SK-N-SH (cell line): Measurements from ENCODE around the gene ANK3.

Source experiments
- ELF1 ChIP-seq: IDR thresholded peaks from 2 replicates; pipeline ENCODE4 v1.4.0; 2012
- FOXM1 ChIP-seq: IDR thresholded peaks from 2 replicates; pipeline ENCODE4 v1.4.0; 2012; ENCODE audit warnings: low read depth, mild to moderate bottlenecking
- SMC3 ChIP-seq: IDR thresholded peaks from 2 replicates; pipeline ENCODE4 v1.6.1; 2012; ENCODE audit warnings: low read depth, low read length, improper control_type of control experiment
- TEAD4 ChIP-seq: IDR thresholded peaks from 2 replicates; pipeline ENCODE4 v1.4.0; 2012; ENCODE audit warnings: mild to moderate bottlenecking, borderline replicate concordance; ENCODE audit not compliant: insufficient read depth
- TF ChIP-seq, protein P1 (sequence below): fragments of 200-600 bp; sonication (generic); IDR thresholded peaks from 2 replicates; pipeline ENCODE4 v1.6.1; 2017; ENCODE audit warnings: antibody characterized with exemption, mild to moderate bottlenecking, moderate library complexity
- TF ChIP-seq, protein P2 (sequence below): IDR thresholded peaks from 2 replicates; pipeline ENCODE4 v1.4.0; 2012; ENCODE audit warnings: low read depth

DNA sequence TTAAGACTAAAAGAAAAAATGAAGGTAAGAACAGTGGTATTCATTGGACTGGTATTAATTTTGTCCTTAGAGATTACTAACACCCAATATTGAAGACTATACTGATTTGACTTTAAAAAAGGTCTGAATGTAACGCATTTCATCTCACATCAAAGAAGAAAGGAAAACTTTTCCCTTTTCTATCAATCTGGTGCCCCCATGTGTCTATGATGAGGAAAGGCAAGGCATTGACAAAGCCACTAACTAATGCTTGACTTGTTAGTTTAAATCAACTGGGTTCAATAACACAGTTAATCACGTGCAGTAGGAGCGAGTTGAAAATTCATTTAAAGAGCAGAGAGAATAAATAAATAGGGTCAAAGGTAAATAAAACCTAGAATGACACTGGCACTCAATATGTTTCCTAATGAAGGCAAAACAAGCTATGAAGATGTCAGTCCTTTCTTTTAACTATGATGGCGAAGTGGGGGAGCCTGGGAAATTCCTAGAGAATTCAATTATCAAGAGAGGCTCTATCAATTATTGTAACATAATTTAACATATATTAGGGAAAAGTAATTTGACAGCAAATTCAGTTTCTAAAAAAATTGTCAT, 180.9 kb downstream of the ANK3 start:
- TF ChIP-seq, protein P1, sequence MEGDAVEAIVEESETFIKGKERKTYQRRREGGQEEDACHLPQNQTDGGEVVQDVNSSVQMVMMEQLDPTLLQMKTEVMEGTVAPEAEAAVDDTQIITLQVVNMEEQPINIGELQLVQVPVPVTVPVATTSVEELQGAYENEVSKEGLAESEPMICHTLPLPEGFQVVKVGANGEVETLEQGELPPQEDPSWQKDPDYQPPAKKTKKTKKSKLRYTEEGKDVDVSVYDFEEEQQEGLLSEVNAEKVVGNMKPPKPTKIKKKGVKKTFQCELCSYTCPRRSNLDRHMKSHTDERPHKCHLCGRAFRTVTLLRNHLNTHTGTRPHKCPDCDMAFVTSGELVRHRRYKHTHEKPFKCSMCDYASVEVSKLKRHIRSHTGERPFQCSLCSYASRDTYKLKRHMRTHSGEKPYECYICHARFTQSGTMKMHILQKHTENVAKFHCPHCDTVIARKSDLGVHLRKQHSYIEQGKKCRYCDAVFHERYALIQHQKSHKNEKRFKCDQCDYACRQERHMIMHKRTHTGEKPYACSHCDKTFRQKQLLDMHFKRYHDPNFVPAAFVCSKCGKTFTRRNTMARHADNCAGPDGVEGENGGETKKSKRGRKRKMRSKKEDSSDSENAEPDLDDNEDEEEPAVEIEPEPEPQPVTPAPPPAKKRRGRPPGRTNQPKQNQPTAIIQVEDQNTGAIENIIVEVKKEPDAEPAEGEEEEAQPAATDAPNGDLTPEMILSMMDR, result peak; percentile 85
- TF ChIP-seq ELF1 (no peak), TEAD4 (no peak), SMC3 (peak; percentile 91), FOXM1 (no peak)
- TF ChIP-seq, protein P2, sequence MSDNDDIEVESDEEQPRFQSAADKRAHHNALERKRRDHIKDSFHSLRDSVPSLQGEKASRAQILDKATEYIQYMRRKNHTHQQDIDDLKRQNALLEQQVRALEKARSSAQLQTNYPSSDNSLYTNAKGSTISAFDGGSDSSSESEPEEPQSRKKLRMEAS, result no peak
